GM18526 (cell line): ENCODE data around the gene NRSN2.

ENCODE experiments used
- POLR2A ChIP-seq: IDR thresholded peaks from 3 replicates; pipeline ENCODE4 v1.6.1; 2011; ENCODE audit not compliant: insufficient read length; ENCODE audit errors: extremely low read depth

NRSN2 gene

DNA sequence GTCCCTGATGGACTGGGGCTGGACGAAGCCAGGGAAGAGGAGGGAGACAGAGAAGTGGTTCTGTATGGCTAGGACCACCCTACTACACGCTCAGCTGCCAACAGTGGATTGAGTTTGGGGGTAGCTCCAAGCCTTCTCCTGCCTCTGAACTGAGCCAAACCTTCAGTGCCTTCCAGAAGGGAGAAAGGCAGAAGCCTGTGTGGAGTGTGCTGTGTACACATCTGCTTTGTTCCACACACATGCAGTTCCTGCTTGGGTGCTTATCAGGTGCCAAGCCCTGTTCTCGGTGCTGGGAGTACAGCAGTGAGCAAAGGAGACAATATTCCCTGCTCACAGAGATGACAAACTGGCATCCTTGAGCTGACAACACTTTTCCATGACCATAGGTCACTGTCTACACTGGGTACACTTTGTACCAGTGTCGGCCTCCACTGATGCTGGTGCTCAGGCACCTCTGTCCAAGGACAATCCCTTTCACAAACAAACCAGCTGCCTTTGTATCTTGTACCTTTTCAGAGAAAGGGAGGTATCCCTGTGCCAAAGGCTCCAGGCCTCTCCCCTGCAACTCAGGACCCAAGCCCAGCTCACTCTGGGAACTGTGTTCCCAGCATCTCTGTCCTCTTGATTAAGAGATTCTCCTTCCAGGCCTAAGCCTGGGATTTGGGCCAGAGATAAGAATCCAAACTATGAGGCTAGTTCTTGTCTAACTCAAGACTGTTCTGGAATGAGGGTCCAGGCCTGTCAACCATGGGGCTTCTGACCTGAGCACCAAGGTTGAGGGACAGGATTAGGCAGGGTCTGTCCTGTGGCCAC is 49.9 kb downstream of the NRSN2 start:
- TF ChIP-seq POLR2A: no peak

DNA sequence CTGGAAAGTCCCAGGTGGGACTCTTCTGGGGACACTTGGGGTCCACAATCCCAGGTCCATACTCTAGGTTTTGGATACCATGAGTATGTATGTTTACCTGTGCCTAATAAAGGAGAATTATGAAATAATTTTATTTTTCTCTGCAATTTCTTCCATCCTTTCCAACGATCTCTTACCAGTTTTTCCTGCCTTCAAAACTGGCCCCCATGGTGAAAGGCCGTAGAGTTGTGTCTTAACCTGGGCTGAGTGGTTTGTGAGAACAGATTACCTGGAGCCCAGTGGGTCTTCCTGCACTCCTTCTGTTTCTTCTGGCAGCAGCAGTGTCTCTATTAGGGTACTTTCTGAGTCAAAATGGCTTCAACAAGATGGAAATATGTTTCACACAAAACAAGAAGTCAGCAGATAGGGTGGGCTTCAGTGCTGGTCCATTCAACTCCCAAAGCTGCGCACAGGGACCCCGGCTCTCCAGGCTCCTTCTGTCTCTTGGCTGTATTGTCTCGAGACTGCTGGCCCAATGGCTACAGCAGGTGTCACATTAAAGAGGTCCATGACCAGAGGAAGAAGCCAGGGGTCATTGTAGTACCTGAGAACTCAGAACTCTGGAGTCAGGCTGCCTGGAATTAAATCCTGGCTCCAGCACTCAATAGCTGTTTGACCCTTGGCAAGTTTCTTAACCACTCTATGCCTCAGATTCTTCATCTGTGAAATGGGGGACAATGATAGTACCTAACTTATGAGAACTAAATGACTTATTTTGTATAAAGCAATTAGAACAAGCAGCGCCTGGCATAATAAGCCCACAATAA is 50.7 kb downstream of the NRSN2 start:
- TF ChIP-seq POLR2A: no peak

DNA sequence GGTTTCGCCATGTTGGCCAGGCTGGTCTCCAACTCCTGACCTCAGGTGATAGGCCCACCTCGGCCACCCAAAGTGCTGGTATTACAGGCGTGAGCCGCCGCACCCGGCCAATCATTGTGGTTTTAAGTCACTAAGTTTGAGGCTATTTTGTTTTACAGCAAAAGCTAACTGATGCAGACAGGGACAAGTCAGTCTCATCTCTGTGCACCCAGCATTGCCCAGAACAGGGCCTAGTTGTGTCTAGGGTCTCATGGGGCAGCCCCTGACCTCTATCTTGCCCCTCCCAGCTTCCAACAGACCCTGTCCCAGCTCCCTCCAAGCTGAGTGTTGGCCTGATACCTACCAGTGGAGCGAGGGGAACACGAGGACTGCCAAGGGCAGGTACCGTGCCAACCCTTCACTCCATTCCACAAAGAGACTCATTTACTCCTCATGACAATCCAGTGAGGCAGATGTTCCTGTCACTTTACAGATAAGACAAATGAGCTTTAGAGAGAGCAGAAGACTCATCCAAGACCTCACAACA is 52.3 kb downstream of the NRSN2 start:
- TF ChIP-seq POLR2A: no peak

DNA sequence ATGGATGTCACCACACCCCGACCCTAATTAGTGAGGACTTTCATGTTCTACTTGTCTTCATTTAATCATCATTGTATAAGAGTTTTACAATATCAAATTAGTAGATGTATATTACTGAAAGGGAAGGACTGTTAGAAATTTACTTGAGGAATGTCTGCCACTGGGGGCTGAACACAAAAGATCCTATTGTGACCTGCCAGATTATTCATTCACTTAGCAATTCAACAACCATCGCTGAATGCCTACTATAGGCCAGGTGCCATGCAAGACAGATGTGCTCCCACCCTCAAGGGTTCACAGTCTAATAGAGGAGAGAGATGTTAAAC is 53.2 kb downstream of the NRSN2 start:
- TF ChIP-seq POLR2A: no peak

DNA sequence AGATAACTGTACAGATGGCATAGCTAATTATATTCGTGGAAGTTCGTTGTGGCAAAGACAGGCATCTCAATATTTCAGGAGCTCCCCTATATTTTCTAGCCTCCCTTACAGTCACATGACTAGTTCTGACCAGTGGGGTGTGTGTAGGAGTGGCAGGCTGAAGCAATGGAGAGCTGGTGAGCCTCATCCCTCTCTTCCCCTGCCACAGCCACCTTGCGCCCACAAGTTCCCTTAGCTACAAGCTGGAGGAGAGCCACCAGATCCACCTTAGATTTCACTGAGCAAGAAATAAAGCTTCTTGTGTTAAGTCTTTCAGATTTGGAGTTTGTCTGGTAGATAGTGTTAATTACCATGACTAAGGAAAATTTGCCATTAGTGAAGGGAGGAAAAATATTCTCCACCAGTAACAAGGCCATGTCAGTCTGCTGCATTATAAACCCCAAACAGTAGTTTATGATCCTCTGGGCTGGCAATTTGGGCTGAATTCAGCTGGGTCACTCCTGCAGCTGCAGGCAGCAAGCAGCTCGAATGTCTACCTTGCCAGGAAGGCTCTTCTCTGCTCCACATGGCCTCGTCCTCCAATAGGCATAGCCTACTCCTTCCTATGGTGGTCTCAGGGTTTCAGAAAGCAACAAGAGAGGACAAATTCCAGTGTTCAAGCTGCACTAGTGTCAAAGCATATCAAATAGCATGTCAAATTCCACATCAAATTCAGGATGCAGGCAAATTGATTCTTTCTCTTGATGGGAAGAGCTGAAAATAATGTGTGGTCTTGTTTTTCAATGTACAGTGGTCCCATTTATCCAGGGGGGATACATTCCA is 53.8 kb downstream of the NRSN2 start:
- TF ChIP-seq POLR2A: no peak

DNA sequence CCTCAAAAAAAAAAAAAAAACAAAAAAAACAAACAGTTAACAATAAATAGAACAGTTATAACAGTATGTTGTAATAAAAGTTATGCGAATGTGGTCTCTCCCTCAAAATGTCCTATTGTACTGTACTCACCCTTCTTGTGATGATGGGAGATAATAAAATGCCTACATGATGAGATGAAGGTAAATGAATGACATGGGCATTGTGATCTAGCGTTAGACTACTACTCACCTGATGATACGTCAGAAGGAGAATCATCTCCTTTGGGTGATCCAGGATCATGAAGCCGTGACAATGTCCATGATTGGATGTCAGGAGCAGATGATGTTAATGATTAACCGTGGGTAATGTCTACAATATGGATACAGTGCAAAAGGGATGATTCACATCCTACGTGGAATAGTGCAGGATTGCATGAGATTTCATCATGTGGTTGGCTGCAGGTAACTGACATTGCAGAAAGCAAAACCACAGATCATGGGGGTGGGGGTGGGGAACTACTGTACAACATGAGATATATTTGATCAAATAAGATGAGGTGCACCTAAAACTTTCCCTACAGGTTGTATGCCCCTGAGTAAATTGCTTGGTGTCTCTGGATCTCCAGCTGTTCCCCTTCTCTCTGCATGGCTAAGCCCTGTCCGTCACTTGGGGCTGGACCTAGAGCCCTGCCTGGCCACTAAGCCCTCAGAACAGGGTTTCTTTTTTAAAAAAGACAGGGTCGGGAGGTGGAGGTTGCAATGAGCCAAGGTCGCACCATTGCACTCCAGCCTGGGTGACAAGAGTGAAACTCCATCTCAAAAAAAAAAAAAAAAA is 55.0 kb downstream of the NRSN2 start:
- TF ChIP-seq POLR2A: no peak

DNA sequence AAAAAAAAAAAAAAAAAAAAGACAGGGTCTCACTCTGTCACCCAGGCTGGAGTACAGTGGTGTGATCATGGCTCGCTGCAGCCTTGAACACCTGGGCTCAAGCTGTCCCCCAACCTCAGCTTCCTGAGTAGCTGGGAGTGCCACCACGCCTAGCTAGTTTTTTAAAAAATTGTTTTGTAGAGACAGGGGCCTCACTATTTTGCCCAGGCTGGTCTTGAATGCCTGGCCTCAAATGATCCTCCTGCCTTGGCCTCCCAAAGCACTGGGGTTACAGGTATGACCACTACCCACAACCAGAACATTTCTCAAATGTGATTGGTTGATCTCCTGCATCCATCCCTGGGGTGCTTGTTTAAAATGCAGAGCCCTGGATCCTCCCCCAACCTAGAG is 55.6 kb downstream of the NRSN2 start:
- TF ChIP-seq POLR2A: no peak

DNA sequence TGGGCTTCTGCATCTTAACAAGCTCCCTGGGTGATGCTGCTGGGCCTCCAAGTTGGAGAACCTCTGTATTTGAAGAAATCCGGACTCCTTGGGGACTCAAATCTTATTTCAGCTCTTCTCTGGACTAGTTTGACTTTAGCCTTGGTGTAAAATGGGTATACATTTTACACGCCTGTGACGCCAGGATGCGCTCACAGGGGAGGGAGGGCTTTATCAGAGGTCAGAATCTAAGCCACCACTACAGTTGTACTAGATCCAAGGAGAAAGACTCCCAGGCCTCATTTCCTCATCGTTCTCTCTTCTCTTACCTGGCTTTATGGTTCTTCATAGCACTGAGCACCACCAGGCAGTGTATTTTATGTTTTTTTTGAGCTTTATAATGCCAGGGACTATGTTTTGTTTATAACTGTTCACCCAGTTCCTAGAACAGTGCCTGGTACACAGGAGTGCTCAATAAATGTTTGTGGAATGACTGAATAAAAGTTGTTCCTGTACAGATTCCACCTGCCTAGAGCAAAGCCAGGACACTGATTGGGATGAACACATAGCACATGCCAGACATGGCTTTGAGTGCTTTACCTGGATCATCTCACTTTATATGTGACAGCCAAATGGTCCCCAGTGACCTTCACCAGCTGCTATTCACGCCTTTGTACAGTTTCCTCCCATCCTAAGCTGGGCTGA is 56.1 kb downstream of the NRSN2 start:
- no peak for TF ChIP-seq POLR2A

DNA sequence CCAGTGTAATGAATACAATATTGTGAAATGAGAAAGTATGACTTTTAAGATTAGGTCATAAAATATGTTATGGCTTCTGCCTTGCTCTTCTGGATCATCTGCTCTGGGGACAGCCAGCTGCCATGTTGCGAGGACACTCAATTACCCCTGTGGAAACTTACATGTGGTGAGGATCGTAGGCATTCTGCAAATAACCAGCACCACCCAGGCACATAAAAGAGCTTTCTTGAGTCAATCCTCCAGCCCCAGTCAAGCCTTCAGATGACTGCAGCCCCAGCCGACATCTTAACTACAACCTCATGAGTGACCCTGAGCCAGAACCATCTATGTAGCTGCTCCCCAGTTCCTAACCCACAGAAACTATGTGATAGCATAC is 56.7 kb downstream of the NRSN2 start:
- TF ChIP-seq POLR2A: no peak

DNA sequence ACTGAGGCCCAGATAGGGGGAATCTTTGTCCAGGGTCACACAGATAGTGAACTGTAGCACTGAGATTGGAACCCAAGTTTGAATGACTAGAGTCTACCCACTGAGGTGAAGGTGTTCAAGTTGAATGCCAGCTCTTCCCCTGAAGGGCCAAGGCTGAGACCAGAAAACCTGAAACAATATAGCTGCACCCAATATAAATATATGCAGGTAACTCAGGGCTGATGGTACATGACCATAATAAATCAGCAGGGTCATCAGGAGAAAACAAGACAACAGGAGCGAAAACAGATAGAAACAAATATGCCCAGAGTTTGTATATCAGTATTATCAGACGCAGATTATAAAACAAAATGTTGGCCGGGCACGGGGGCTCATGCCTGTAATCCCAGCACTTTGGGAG is 57.2 kb downstream of the NRSN2 start:
- TF ChIP-seq POLR2A: no peak
